ENCODE results near the gene SNPH. TPM values are rescaled to one million over a fixed set of nuclear protein-coding genes. Genes with fewer than 3 reads are reported as not detected.

SNPH gene
- total and polyA plus RNA-seq, 2 of the 8 experiments (the other 6 are each of a cell fraction or from before 2014, with no cell fraction given) = 0.98 to 4.9 TPM

DNA sequence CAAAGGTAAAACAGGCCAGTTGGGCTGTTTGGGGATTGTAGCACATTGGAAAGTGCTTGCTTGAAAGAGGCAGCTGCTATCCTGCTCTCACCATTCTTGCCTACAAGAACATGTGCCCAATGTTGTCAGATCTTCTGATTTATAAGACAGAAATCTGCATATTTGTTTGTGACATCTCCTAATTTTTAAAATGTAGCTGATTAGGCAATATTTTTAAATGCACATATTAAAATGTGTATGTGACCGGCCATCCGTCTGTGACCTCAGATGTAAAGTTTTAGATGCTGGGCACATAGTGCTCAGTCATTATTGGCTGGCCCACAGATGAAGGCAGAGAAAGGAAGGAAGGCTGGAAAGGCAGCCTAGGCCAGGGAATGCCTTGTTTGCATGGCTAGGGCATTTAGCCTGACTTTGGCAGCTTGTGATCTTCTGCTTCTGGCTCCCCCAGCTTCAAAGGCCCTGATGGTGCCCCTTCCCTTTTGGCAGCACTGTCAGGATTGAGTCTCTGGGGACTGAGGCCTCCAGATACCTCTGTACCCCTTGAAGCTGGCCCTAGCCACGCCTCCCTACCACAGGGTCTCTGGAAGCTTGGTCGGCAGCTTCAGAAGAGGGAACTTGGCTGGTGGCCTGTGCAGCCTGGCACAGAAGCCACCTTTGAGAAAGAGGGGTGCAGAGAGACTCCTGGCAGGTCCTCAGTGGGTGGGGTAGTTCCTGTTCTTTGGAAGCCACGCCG, 6.4 kb downstream of the SNPH start:
- POLR2A ChIA-PET (ENCODE audit: partially characterized antibody) = no interaction called here

More for the DNA sequence above, 6.4 kb downstream of the SNPH start:
- Histone ChIP-seq H2BK20ac (ENCODE audit: low read length) (no peak overlapping the region), H3K4ac (replicated peaks; ENCODE audit: insufficient read length, low read depth, low read length) (no peak overlapping the region), H3K14ac (ENCODE audit: insufficient read length) (no peak overlapping the region), H2BK120ac (replicated peaks; ENCODE audit: low read depth, low read length) (no peak overlapping the region), H3K27me3 (replicated peaks in 1 of 4; ENCODE audit: control insufficient read depth in 3 of 4, extremely low read depth in 1 of 4, insufficient read depth in 3 of 4, low read length in 3 of 4) (no peaks in the 10 kb centered on the region; a peak in 1 of 7 replicates), H3K9ac (replicated peaks in 1 of 4; ENCODE audit: extremely low read depth in 1 of 4, low read depth in 3 of 4, low read length in 3 of 4) (no peak overlapping the region), H4K91ac (replicated peaks; ENCODE audit: insufficient read length, low read length) (no peak overlapping the region), H3K36me3 (ENCODE audit: control insufficient read depth in 2 of 4, insufficient read depth in 4 of 4, low read length in 3 of 4) (no peaks in the 10 kb centered on the region; a peak in 1 of 8 replicates), H4K8ac (ENCODE audit: extremely low read depth, insufficient read depth, low read length) (no peak overlapping the region), H2AFZ (ENCODE audit: low read length) (no peak overlapping the region), H2BK5ac (ENCODE audit: low read depth, low read length) (no peak overlapping the region), H3K18ac (ENCODE audit: extremely low read depth, low read length) (no peak overlapping the region), H3K4me2 (ENCODE audit: insufficient read depth in 1 of 2, low read depth in 2 of 2, low read length in 2 of 2) (no peak overlapping the region), H3K79me1 (ENCODE audit: low read depth, low read length) (no peaks in the 10 kb centered on the region), H3K4me3 (ENCODE audit: extremely low read depth in 1 of 4, insufficient read depth in 2 of 4, low read depth in 3 of 4, low read length in 4 of 4) (no peak overlapping the region), H3K79me2 (ENCODE audit: control insufficient read depth in 1 of 2, insufficient read depth in 2 of 2, low read length in 2 of 2) (no peaks in the 10 kb centered on the region), H3K23ac (ENCODE audit: insufficient read length) (no peak overlapping the region), H2BK15ac (ENCODE audit: low read length) (no peak overlapping the region), H3K23me2 (ENCODE audit: low read depth, low read length) (peaks cover 4% of the 10 kb centered on the region; the same call in 1 of the 2 replicates), H2AK5ac (ENCODE audit: low read depth, low read length) (no peak overlapping the region), H3K9me3 (ENCODE audit: insufficient read depth in 2 of 2, low read depth in 1 of 2, low read length in 1 of 2) (no peaks in the 10 kb centered on the region), H3K56ac (replicated peaks; ENCODE audit: insufficient read length, low read depth, low read length) (no peak overlapping the region), H2BK12ac (ENCODE audit: low read depth, low read length) (no peak overlapping the region), H3K4me1 (replicated peaks in 1 of 4; ENCODE audit: control insufficient read depth in 3 of 4, insufficient read depth in 4 of 4, low read length in 3 of 4) (peaks cover 0 to 3% (median 0%) of the 10 kb centered on the region in 4 experiments; a peak in 1 of 7 replicates), H3K27ac (ENCODE audit: low read depth, low read length) (no peak overlapping the region), H4K20me1 (replicated peaks in 1 of 2; ENCODE audit: control insufficient read depth in 1 of 2, insufficient read depth in 2 of 2, low read length in 2 of 2) (peaks cover 0 to 4% of the 10 kb centered on the region in 2 experiments), H4K5ac (ENCODE audit: insufficient read length, low read depth, low read length) (no peak overlapping the region)
- 86% methylated on average over 4 of the region's 6 CpGs; no CpG with 5 or more reads in 1 of the 2 experiments for WGBS, 2 experiments (ENCODE audit: extremely low coverage in 1 of 2, insufficient coverage in 1 of 2, insufficient read length in 1 of 2, insufficient replicate concordance in 2 of 2, low coverage in 1 of 2, low lambda C conversion rate in 2 of 2, missing lambda C conversion rate in 1 of 2)
- CTCF ChIA-PET (ENCODE audit: partially characterized antibody) = interaction anchor here (1.4 to 2.2 kb wide), 4 partner anchors 11 to 231 kb away, joined by 3 to 6 read pairs (median 6); no protein-coding TSS in a partner anchor
- TF ChIP-seq EGR1 (IDR thresholded peaks at IDR 0.05; ENCODE audit: borderline replicate concordance, low read depth, low read length) = no peak
- DNase-seq (ENCODE audit: low read depth in 1 of 2, low spot score in 2 of 2) (no peak), FAIRE-seq (no peak)

All from H1 (cell line).